ENCODE results near the gene MRPL34.

Gene MRPL34

GRCh38 chr19:17337675-17338432 is 32.2 kb downstream of the MRPL34 start:
- Histone ChIP-seq H3K9me3 (ENCODE audit: control insufficient read depth, low read length) (no peaks in the 10 kb centered on the region), H3K36me3 (ENCODE audit: control insufficient read depth, insufficient read depth, low read length) (peaks cover 34% of the 10 kb centered on the region), H3K4me1 (ENCODE audit: control insufficient read depth, insufficient read depth, low read length, poor library complexity, severe bottlenecking) (no peaks in the 10 kb centered on the region), H3K27ac (ENCODE audit: low read depth, low read length, severe bottlenecking) (no peak overlapping the region), H3K4me3 (ENCODE audit: extremely low read depth, insufficient read depth, low read length, poor library complexity, severe bottlenecking) (peak overlapping the region; percentile 83)
- WGBS, 2 experiments (ENCODE audit: insufficient coverage in 2 of 2): 10 to 11% methylated on average over 41 to 47 of the region's 50 CpGs

GRCh38 chr19:17338433-17339078 is 32.9 kb downstream of the MRPL34 start:
- 96% methylated on average over 22 to 26 of the region's 30 CpGs for WGBS, 2 experiments (ENCODE audit: insufficient coverage in 2 of 2)
- no peaks in the 10 kb centered on the region for H3K4me1 ChIP-seq (ENCODE audit: control insufficient read depth, insufficient read depth, low read length, poor library complexity, severe bottlenecking)
- H3K36me3 ChIP-seq (ENCODE audit: control insufficient read depth, insufficient read depth, low read length): peaks cover 29% of the 10 kb centered on the region
- no peaks in the 10 kb centered on the region for H3K9me3 ChIP-seq (ENCODE audit: control insufficient read depth, low read length)
- no peak overlapping the region for H3K27ac ChIP-seq (ENCODE audit: low read depth, low read length, severe bottlenecking)
- peak overlapping the region; percentile 83 for H3K4me3 ChIP-seq (ENCODE audit: extremely low read depth, insufficient read depth, low read length, poor library complexity, severe bottlenecking)

DNA sequence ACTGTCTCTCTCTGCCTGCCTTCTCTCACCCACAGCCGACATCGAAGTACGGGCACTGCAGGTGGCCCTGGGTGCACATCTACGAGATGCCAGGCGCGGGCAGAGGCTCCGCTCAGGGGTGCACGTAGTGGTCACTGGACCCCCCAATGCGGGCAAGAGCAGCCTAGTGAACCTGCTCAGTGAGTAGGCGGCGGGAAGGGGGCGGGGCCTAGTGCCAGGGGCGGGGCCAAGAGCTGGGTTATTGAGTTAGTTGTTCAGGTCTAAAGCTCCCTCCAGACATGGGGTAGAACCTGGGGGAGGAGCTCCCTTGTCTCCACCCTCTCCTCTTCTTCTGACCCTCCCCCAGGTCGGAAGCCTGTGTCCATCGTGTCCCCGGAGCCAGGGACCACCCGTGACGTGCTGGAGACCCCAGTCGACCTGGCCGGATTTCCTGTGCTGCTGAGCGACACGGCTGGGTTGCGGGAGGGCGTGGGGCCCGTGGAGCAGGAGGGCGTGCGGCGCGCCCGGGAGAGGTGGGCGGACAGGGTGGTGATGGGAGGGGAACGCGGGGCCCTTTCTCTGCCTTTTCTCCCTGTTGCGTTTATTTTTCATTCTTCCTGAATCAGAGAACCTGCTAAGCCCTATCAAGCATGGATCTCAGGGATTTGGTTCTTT is 33.5 kb downstream of the MRPL34 start:
- Histone ChIP-seq H3K27ac (ENCODE audit: low read depth, low read length, severe bottlenecking) (no peak overlapping the region), H3K4me3 (ENCODE audit: extremely low read depth, insufficient read depth, low read length, poor library complexity, severe bottlenecking) (no peak overlapping the region), H3K9me3 (ENCODE audit: control insufficient read depth, low read length) (no peaks in the 10 kb centered on the region), H3K4me1 (ENCODE audit: control insufficient read depth, insufficient read depth, low read length, poor library complexity, severe bottlenecking) (no peaks in the 10 kb centered on the region), H3K36me3 (ENCODE audit: control insufficient read depth, insufficient read depth, low read length) (peaks cover 35% of the 10 kb centered on the region)
- 96 to 99% methylated on average over 12 to 27 of the region's 34 CpGs for WGBS, 2 experiments (ENCODE audit: insufficient coverage in 2 of 2)

- Histone ChIP-seq H3K4me1 (ENCODE audit: control insufficient read depth, insufficient read depth, low read length, poor library complexity, severe bottlenecking) (no peaks in the 10 kb centered on the region), H3K36me3 (ENCODE audit: control insufficient read depth, insufficient read depth, low read length) (peaks cover 35% of the 10 kb centered on the region), H3K4me3 (ENCODE audit: extremely low read depth, insufficient read depth, low read length, poor library complexity, severe bottlenecking) (no peak overlapping the region), H3K27ac (ENCODE audit: low read depth, low read length, severe bottlenecking) (no peak overlapping the region), H3K9me3 (ENCODE audit: control insufficient read depth, low read length) (no peaks in the 10 kb centered on the region)
- WGBS, 2 experiments (ENCODE audit: insufficient coverage in 2 of 2): 49 to 59% methylated on average over 13 to 20 of the region's 21 CpGs
These were observed 34.7 kb downstream of the MRPL34 start for GRCh38 chr19:17340302-17340870.

GRCh38 chr19:17340871-17341357 is 35.2 kb downstream of the MRPL34 start:
- 73 to 77% methylated on average over 15 of the region's 17 CpGs for WGBS, 2 experiments (ENCODE audit: insufficient coverage in 2 of 2)
- Histone ChIP-seq H3K9me3 (ENCODE audit: control insufficient read depth, low read length) (no peaks in the 10 kb centered on the region), H3K27ac (ENCODE audit: low read depth, low read length, severe bottlenecking) (no peak overlapping the region), H3K36me3 (ENCODE audit: control insufficient read depth, insufficient read depth, low read length) (peaks cover 35% of the 10 kb centered on the region), H3K4me1 (ENCODE audit: control insufficient read depth, insufficient read depth, low read length, poor library complexity, severe bottlenecking) (no peaks in the 10 kb centered on the region), H3K4me3 (ENCODE audit: extremely low read depth, insufficient read depth, low read length, poor library complexity, severe bottlenecking) (no peak overlapping the region)

DNA sequence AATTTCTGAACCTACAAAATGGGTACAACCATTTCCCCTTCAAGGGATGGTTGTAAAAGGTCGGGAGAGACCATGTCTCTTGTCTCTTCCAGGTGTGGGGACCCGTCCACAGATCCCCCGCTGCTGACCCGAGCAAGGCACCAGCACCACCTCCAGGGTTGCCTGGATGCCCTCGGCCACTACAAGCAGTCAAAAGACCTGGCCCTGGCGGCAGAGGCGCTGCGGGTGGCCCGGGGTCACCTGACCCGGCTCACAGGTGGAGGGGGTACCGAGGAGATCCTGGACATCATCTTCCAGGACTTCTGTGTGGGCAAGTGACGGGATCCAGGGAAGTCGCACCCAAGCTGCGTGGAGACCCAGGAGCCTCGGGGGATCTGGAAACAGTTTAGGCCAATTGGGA is 35.7 kb downstream of the MRPL34 start:
- Histone ChIP-seq H3K36me3 (ENCODE audit: control insufficient read depth, insufficient read depth, low read length) (peaks cover 35% of the 10 kb centered on the region), H3K4me1 (ENCODE audit: control insufficient read depth, insufficient read depth, low read length, poor library complexity, severe bottlenecking) (no peaks in the 10 kb centered on the region), H3K27ac (ENCODE audit: low read depth, low read length, severe bottlenecking) (no peak overlapping the region), H3K4me3 (ENCODE audit: extremely low read depth, insufficient read depth, low read length, poor library complexity, severe bottlenecking) (no peak overlapping the region), H3K9me3 (ENCODE audit: control insufficient read depth, low read length) (no peaks in the 10 kb centered on the region)
- 94 to 95% methylated on average over 15 of the region's 15 CpGs for WGBS, 2 experiments (ENCODE audit: insufficient coverage in 2 of 2)

DNA sequence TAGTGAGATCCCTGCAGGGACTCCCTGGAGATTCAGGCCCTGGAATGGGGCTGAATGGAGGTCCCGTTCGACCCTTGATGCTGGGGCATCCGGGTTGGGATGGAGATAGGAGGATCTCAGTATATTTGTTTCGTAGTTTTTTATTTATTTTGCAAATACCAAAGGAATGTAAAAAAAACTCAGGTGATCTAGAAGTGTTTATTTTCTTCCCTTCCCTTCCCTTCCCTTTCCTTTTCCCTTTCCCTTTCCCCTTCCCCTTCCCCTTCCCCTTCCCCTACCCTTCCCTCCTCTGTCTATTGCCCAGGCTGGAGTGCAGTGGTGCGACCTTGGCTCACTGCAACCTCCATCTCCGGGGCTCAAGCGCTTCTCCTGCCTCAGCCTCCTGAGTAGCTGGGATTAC is 36.2 kb downstream of the MRPL34 start:
- Histone ChIP-seq H3K4me3 (ENCODE audit: extremely low read depth, insufficient read depth, low read length, poor library complexity, severe bottlenecking) (no peak overlapping the region), H3K9me3 (ENCODE audit: control insufficient read depth, low read length) (no peaks in the 10 kb centered on the region), H3K4me1 (ENCODE audit: control insufficient read depth, insufficient read depth, low read length, poor library complexity, severe bottlenecking) (no peaks in the 10 kb centered on the region), H3K27ac (ENCODE audit: low read depth, low read length, severe bottlenecking) (no peak overlapping the region), H3K36me3 (ENCODE audit: control insufficient read depth, insufficient read depth, low read length) (peaks cover 35% of the 10 kb centered on the region)
- 95 to 100% methylated on average over 3 to 5 of the region's 7 CpGs for WGBS, 2 experiments (ENCODE audit: insufficient coverage in 2 of 2)

DNA sequence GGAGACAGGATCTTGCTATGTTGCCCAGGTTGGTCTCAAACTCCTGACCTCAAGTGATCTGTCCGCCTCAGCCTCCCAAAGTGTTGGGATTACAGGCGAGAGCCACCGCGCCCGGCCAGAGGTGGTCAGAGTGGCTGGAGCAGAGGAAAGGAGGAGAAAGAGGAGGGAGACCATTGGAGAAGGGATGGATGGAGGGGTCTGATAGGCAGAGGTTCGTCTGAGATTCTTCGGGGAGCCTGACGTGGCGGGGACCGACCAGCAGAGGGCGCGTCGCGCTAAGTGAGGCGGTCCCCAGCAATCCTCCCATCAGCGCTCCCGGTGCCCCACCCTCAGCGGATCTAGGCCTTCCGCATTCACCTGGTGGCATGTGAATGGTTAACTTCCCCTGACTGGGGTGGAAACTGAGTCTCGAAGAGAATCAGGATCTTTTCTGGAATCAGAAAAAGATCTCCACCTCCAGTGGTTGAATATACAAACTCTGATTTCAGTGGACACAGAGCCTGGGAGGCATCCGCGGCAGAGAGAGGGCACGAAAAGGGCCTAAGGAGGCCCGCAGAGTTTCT is 40.5 kb downstream of the MRPL34 start:
- H3K9me3 ChIP-seq (ENCODE audit: control insufficient read depth, low read length): no peaks in the 10 kb centered on the region
- peaks cover 21% of the 10 kb centered on the region for H3K36me3 ChIP-seq (ENCODE audit: control insufficient read depth, insufficient read depth, low read length)
- H3K27ac ChIP-seq (ENCODE audit: low read depth, low read length, severe bottlenecking): no peak overlapping the region
- H3K4me3 ChIP-seq (ENCODE audit: extremely low read depth, insufficient read depth, low read length, poor library complexity, severe bottlenecking): no peak overlapping the region
- WGBS, 2 experiments (ENCODE audit: insufficient coverage in 2 of 2): 22 to 23% methylated on average over 20 to 23 of the region's 24 CpGs
- H3K4me1 ChIP-seq (ENCODE audit: control insufficient read depth, insufficient read depth, low read length, poor library complexity, severe bottlenecking): peaks cover 16% of the 10 kb centered on the region

GRCh38 chr19:17347361-17347760 is 41.7 kb downstream of the MRPL34 start:
- Histone ChIP-seq H3K36me3 (ENCODE audit: control insufficient read depth, insufficient read depth, low read length) (peaks cover 9% of the 10 kb centered on the region), H3K4me3 (ENCODE audit: extremely low read depth, insufficient read depth, low read length, poor library complexity, severe bottlenecking) (no peak overlapping the region), H3K27ac (ENCODE audit: low read depth, low read length, severe bottlenecking) (peak overlapping the region; percentile 26), H3K4me1 (ENCODE audit: control insufficient read depth, insufficient read depth, low read length, poor library complexity, severe bottlenecking) (peaks cover 20% of the 10 kb centered on the region), H3K9me3 (ENCODE audit: control insufficient read depth, low read length) (no peaks in the 10 kb centered on the region)
- 82% methylated on average over 3 of the region's 6 CpGs; no CpG with 5 or more reads in 1 of the 2 experiments for WGBS, 2 experiments (ENCODE audit: insufficient coverage in 2 of 2)

DNA sequence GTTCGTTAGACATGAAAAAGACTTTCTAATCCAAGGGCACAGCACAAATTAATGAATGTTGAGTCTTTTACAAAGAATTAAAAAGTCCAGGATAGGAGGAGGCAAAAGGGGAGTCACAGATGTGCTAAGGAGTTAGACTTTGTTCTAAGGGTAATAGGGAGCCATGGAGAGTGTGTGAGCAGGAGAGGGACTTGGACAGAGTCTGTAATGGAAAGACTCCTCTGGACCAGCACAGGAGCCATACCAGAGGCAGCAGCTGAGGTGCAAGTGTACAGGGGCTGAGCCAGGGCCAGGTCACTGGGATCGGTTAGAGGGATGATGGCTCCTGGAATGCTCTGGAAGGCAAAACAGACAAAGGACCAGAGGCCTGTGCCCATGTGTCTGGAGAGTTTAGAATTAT is 42.2 kb downstream of the MRPL34 start:
- peaks cover 6% of the 10 kb centered on the region for H3K36me3 ChIP-seq (ENCODE audit: control insufficient read depth, insufficient read depth, low read length)
- peaks cover 21% of the 10 kb centered on the region for H3K4me1 ChIP-seq (ENCODE audit: control insufficient read depth, insufficient read depth, low read length, poor library complexity, severe bottlenecking)
- H3K4me3 ChIP-seq (ENCODE audit: extremely low read depth, insufficient read depth, low read length, poor library complexity, severe bottlenecking): no peak overlapping the region
- H3K9me3 ChIP-seq (ENCODE audit: control insufficient read depth, low read length): no peaks in the 10 kb centered on the region
- H3K27ac ChIP-seq (ENCODE audit: low read depth, low read length, severe bottlenecking): peak overlapping the region; percentile 26
- 100% methylated on average over 1 to 2 of the region's 2 CpGs for WGBS, 2 experiments (ENCODE audit: insufficient coverage in 2 of 2)

All from mesodermal cell (in vitro differentiated cells).